ENCODE measurements around the gene SUN3. TPM values are rescaled to one million over a fixed set of nuclear protein-coding genes. Genes with fewer than 3 reads are reported as not detected.
A peak's percentile ranks its signal among the peaks of the same experiment; 100 is the strongest.

Gene SUN3
- total and polyA plus RNA-seq, 2 donors, result not detected

- Histone ChIP-seq H3K4me1 (ENCODE audit: insufficient read depth) (no peaks in the 10 kb centered on the region), H3K4me3 (ENCODE audit: low read depth, low read length) (no peak overlapping the region), H3K27ac (ENCODE audit: low read depth) (no peak overlapping the region), H3K36me3 (ENCODE audit: insufficient read depth) (no peaks in the 10 kb centered on the region)
- 69% methylated on average over 3 of the region's 3 CpGs for WGBS
- DNase-seq (ENCODE audit: extremely low spot score), result no peak
Measured at GRCh38 chr7:48042216-48042615, 13.3 kb upstream of the SUN3 start.

GRCh38 chr7:48041653-48041970 is 12.7 kb upstream of the SUN3 start:
- Histone ChIP-seq H3K4me3 (ENCODE audit: low read depth, low read length) (no peak overlapping the region), H3K4me1 (ENCODE audit: insufficient read depth) (no peaks in the 10 kb centered on the region), H3K27ac (ENCODE audit: low read depth) (no peak overlapping the region), H3K36me3 (ENCODE audit: insufficient read depth) (no peaks in the 10 kb centered on the region)
- WGBS, result 71% methylated on average over 3 of the region's 3 CpGs
- no peak for DNase-seq (ENCODE audit: extremely low spot score)

GRCh38 chr7:48040944-48041652 is 12.2 kb upstream of the SUN3 start:
- Histone ChIP-seq H3K4me3 (ENCODE audit: low read depth, low read length) (no peak overlapping the region), H3K36me3 (ENCODE audit: insufficient read depth) (no peaks in the 10 kb centered on the region), H3K4me1 (ENCODE audit: insufficient read depth) (no peaks in the 10 kb centered on the region), H3K27ac (ENCODE audit: low read depth) (no peak overlapping the region)
- no peak for DNase-seq (ENCODE audit: extremely low spot score)
- 92% methylated on average over 18 of the region's 18 CpGs for WGBS

- no peaks in the 10 kb centered on the region for H3K36me3 ChIP-seq (ENCODE audit: insufficient read depth)
- WGBS, result 44% methylated on average over 5 of the region's 5 CpGs
- DNase-seq (ENCODE audit: extremely low spot score), result no peak
- H3K4me1 ChIP-seq (ENCODE audit: insufficient read depth), result peaks cover 2% of the 10 kb centered on the region
- H3K27ac ChIP-seq (ENCODE audit: low read depth), result no peak overlapping the region
- no peak overlapping the region for H3K4me3 ChIP-seq (ENCODE audit: low read depth, low read length)
Measured at GRCh38 chr7:48038815-48039506, 10.1 kb upstream of the SUN3 start.

GRCh38 chr7:48035967-48036478 is 7.1 kb upstream of the SUN3 start:
- 3% methylated on average over 42 of the region's 42 CpGs for WGBS
- no peak overlapping the region for H3K27ac ChIP-seq (ENCODE audit: low read depth)
- no peak for DNase-seq (ENCODE audit: extremely low spot score)
- peak overlapping the region; percentile 58 for H3K4me3 ChIP-seq (ENCODE audit: low read depth, low read length)
- H3K36me3 ChIP-seq (ENCODE audit: insufficient read depth), result no peaks in the 10 kb centered on the region
- peaks cover 2% of the 10 kb centered on the region for H3K4me1 ChIP-seq (ENCODE audit: insufficient read depth)

- peaks cover 2% of the 10 kb centered on the region for H3K4me1 ChIP-seq (ENCODE audit: insufficient read depth)
- no peak within 1 kb of the TSS for H3K27ac ChIP-seq (ENCODE audit: low read depth)
- DNase-seq (ENCODE audit: extremely low spot score), result peak; percentile 45
- WGBS, result under 1% methylated on average over 62 of the region's 62 CpGs
- H3K4me3 ChIP-seq (ENCODE audit: low read depth, low read length), result peak within 1 kb of the TSS; percentile 58
- H3K36me3 ChIP-seq (ENCODE audit: insufficient read depth), result no peaks in the 10 kb centered on the region
Measured at GRCh38 chr7:48035301-48035966, 6.5 kb upstream of the SUN3 start, which contains the start of gene C7orf57. Gene C7orf57, plus strand, starts transcription at chr7:48035543. Its CDS starts 766 bp downstream, at chr7:48036309.

- DNase-seq (ENCODE audit: extremely low spot score), result no peak
- Histone ChIP-seq H3K4me1 (ENCODE audit: insufficient read depth) (peaks cover 2% of the 10 kb centered on the region), H3K4me3 (ENCODE audit: low read depth, low read length) (no peak overlapping the region), H3K27ac (ENCODE audit: low read depth) (no peak overlapping the region), H3K36me3 (ENCODE audit: insufficient read depth) (no peaks in the 10 kb centered on the region)
- WGBS, result 76% methylated on average over 5 of the region's 5 CpGs
Measured at GRCh38 chr7:48033922-48034321, 5.0 kb upstream of the SUN3 start.

- peaks cover 2% of the 10 kb centered on the region for H3K4me1 ChIP-seq (ENCODE audit: insufficient read depth)
- 68% methylated on average over 2 of the region's 2 CpGs for WGBS
- no peaks in the 10 kb centered on the region for H3K36me3 ChIP-seq (ENCODE audit: insufficient read depth)
- no peak for DNase-seq (ENCODE audit: extremely low spot score)
- H3K27ac ChIP-seq (ENCODE audit: low read depth), result no peak overlapping the region
- H3K4me3 ChIP-seq (ENCODE audit: low read depth, low read length), result no peak overlapping the region
Measured at GRCh38 chr7:48031111-48031510, 2.2 kb upstream of the SUN3 start.

- Histone ChIP-seq H3K36me3 (ENCODE audit: insufficient read depth) (no peaks in the 10 kb centered on the region), H3K27ac (ENCODE audit: low read depth) (no peak overlapping the region), H3K4me1 (ENCODE audit: insufficient read depth) (no peaks in the 10 kb centered on the region), H3K4me3 (ENCODE audit: low read depth, low read length) (no peak overlapping the region)
- DNase-seq (ENCODE audit: extremely low spot score), result no peak
- 56% methylated on average over 5 of the region's 5 CpGs for WGBS
Measured at GRCh38 chr7:48025624-48026023, 3.3 kb downstream of the SUN3 start.

- no peak overlapping the region for H3K27ac ChIP-seq (ENCODE audit: low read depth)
- no peaks in the 10 kb centered on the region for H3K4me1 ChIP-seq (ENCODE audit: insufficient read depth)
- no peak overlapping the region for H3K4me3 ChIP-seq (ENCODE audit: low read depth, low read length)
- H3K36me3 ChIP-seq (ENCODE audit: insufficient read depth), result no peaks in the 10 kb centered on the region
- no peak for DNase-seq (ENCODE audit: extremely low spot score)
- WGBS, result 90% methylated on average over 4 of the region's 4 CpGs
Measured at GRCh38 chr7:48017674-48018073, 11.2 kb downstream of the SUN3 start.

- Histone ChIP-seq H3K27ac (ENCODE audit: low read depth) (no peak overlapping the region), H3K36me3 (ENCODE audit: insufficient read depth) (no peaks in the 10 kb centered on the region), H3K4me3 (ENCODE audit: low read depth, low read length) (no peak overlapping the region), H3K4me1 (ENCODE audit: insufficient read depth) (no peaks in the 10 kb centered on the region)
- DNase-seq (ENCODE audit: extremely low spot score), result no peak
Measured at GRCh38 chr7:48016641-48017040, 12.3 kb downstream of the SUN3 start.

GRCh38 chr7:48011951-48012350 is 17.0 kb downstream of the SUN3 start:
- Histone ChIP-seq H3K36me3 (ENCODE audit: insufficient read depth) (no peaks in the 10 kb centered on the region), H3K4me3 (ENCODE audit: low read depth, low read length) (no peak overlapping the region), H3K4me1 (ENCODE audit: insufficient read depth) (no peaks in the 10 kb centered on the region), H3K27ac (ENCODE audit: low read depth) (no peak overlapping the region)
- 35% methylated on average over 3 of the region's 3 CpGs for WGBS
- DNase-seq (ENCODE audit: extremely low spot score), result no peak

GRCh38 chr7:48011323-48011722 is 17.6 kb downstream of the SUN3 start:
- Histone ChIP-seq H3K4me1 (ENCODE audit: insufficient read depth) (no peaks in the 10 kb centered on the region), H3K36me3 (ENCODE audit: insufficient read depth) (no peaks in the 10 kb centered on the region), H3K4me3 (ENCODE audit: low read depth, low read length) (no peak overlapping the region), H3K27ac (ENCODE audit: low read depth) (no peak overlapping the region)
- 44% methylated on average over 2 of the region's 2 CpGs for WGBS
- no peak for DNase-seq (ENCODE audit: extremely low spot score)

GRCh38 chr7:48009954-48010353 is 19.0 kb downstream of the SUN3 start:
- Histone ChIP-seq H3K36me3 (ENCODE audit: insufficient read depth) (no peaks in the 10 kb centered on the region), H3K4me3 (ENCODE audit: low read depth, low read length) (no peak overlapping the region), H3K27ac (ENCODE audit: low read depth) (no peak overlapping the region), H3K4me1 (ENCODE audit: insufficient read depth) (no peaks in the 10 kb centered on the region)
- no peak for DNase-seq (ENCODE audit: extremely low spot score)
- WGBS, result 92% methylated on average over 4 of the region's 4 CpGs

Measured in urinary bladder (tissue), 4 donors.